ENCODE data around the gene RFX2.
"Not testable (repeated sequence)": the region's sequence is repeated elsewhere in the genome, so short reads cannot be mapped to it uniquely, and the experiment has no call there.

The RFX2 gene

GRCh38 chr19:5967571-5967970, 142.7 kb downstream of the RFX2 start:
- DNase-seq: no peak

DNA sequence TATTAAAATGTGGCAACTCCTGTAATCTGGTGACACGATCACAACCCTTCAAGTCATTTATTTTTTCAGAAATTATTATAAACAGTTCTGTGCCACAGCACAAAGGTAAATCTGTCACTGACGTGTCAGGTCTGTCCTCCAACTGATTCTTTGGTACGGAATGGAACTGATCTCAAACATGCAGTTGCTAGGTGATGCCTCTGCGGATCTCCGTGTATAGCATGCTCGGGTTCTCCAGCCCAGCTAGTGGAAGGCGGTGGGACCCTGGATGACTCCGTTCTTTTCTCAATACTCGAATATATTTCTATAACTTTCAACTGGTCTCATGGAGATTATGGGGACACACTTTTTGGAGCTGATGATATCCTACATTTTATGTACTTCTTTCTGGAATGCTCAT, 143.4 kb downstream of the RFX2 start:
- no peak for DNase-seq

DNA sequence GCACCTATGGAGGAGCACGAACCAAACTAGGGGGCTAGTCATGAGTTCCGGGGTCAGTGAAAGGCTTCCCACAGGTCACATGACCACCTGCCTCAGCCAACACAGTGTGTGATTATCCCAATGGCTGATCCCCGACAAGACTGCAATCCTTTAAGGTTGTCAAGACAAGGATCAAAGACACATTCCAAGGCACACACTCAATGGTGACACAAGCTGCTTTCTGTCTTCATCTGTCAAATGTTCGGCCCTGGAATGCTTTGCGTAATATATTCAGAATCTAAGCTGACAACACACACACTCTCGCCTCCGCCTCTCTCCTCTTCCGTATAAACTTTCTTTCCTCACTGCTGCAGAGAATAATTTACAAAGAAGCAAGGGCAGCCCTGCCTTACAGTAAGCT, 144.1 kb downstream of the RFX2 start:
- DNase-seq: no peak

DNA sequence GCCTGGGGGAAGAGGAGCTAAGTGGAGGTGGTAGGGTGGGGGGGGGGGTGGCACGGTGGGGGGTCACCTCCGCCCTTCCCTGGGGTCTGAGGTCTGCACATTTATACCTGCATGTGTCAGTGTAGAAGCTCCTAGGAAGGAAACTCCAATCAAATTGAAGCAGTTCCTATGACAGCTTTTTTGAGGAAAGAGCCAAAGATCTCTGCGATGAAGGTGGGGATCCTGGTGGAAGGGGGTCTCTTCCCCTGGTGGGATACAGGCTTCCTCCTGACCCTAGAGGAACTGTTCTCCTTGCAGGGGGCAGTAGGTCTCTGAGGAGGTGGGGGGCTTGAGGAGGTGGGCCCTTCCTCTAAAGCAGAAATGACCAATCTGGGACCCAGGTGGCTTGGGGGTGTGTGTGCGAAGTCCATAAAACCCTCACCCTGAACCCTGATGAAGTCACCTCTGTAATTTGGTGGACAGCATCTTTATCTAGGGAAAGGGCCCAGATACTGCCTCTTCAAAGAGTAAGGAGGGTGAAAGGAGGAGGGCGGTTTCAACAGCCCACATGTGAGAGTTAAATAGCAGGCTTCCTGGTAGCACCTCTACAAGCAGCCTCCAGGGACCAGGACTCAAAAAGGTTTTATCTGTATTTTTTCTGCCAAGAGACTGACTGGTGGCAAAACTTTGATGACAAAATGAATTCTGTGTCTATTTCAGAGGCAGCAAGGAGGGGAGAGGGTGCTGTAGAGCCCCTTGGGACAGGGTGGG, 145.3 kb downstream of the RFX2 start:
- DNase-seq: no peak

GRCh38 chr19:5963855-5964254, 146.4 kb downstream of the RFX2 start:
- no peak for DNase-seq

GRCh38 chr19:5963259-5963658, 147.0 kb downstream of the RFX2 start:
- DNase-seq: not testable (repeated sequence)

GRCh38 chr19:5961969-5962945, 148.0 kb downstream of the RFX2 start:
- DNase-seq: peak; percentile 97

GRCh38 chr19:5961641-5961968, 148.7 kb downstream of the RFX2 start:
- not testable (repeated sequence) for DNase-seq

- peak; percentile 75 to 78 for DNase-seq
Observed at GRCh38 chr19:5960005-5961001, 150.0 kb downstream of the RFX2 start.

DNA sequence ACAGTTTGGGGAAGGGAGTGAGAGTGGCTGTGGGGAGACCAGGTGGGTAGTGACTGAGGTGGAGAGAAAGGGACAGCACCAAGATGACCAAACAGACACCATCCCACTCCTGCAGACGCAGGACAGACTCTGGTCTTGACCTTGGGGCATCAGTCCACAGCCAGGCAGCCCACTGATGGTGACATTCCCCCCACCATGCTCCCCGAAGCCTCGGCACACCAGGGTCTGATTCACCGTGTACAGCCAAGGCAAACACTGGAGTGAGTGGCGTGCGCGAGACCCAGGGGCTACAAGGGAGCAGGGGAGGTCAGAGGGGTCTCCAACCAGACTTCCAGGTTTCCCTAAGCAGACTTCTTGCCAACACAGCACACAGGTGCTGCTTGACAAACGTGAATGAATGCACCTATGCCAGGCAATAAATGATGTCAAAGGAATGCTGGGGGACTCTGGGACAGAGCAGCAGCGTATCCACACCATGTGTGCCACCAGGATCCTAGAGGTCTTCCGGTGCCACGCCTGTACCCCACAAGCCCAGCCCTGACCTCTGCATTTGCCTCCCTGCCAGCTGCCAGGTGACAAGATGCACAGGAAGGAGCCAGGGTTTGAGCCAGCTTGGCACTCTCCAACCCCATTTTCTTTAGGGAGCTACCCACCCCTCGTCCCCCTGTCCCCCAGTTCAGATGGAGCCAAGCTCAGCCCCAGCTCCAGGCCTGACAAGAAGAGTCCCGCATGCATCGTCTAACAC, 150.9 kb downstream of the RFX2 start:
- no peak for DNase-seq

DNA sequence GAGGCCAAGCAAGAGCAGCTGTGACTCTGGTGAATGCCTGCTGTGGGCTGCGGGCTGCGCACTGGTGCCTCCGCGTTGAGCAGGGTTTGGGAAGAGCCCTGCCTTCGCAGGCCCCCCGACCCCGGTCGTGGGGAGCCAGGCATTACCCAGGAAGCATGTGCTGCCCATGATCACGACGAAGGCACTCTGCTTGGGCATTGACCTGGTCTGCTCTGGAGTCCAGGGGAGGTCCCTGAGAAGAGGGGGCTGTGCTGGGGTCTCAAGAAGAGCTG, 151.5 kb downstream of the RFX2 start:
- DNase-seq: no peak

DNA sequence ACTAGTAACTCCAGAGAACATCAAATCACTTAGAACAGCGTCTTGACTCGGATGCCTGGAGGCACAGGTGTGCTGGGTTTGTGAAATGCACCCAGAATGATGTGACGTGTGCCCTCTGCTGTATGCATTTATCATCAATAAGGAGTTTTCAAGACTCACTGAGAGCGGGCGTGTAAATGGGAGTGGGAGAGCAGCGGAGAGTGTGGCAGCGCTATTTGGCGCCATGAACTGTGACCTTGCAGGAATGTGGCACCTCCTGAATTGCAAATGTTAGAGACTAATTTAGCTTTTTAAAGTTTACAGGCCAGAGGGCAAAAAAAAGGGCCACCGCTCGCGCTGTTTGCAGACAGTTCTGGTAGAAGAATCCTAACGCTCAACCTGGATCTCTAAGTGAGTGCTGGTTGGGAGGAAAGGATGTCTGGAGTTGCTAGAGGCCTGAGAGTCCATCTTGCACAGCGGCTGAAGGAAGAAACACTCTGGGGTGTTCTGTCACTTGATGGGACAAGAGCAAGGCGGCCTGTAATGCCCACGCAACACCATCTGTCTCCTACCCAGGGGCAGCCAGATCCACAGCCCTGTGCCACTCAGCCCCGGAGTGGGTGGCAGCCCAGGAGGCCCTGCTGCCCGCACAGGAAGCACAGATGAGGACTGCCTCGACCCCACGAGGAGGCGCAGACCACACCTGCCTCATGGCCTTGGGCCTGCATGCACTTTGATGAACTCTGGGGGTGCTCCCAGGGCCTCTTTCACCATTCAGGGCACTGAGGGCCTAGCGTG, 152.0 kb downstream of the RFX2 start:
- DNase-seq: no peak

DNA sequence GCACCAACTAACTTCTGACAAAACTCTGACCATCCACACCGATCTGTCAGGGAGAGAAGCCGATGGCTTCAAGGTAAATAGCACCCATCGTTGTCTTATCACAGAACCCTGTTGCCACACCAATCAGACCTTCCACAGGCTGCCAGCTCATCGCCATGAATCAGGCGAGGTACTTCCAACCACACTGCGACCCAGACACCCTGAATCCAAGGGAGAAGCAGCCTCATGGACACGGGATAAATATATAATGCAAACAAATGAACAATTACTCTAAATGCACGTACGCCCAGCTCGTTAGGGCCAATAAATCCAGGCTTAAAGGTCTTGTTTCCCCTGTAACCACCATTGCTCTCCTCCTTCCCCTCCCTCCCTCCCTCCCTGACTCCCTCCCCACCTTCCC, 153.1 kb downstream of the RFX2 start:
- no peak for DNase-seq

- DNase-seq: no peak
Observed at GRCh38 chr19:5956728-5957127, 153.6 kb downstream of the RFX2 start.

GRCh38 chr19:5956323-5956722, 154.0 kb downstream of the RFX2 start:
- no peak for DNase-seq

GRCh38 chr19:5955636-5955935, 154.7 kb downstream of the RFX2 start:
- no peak for DNase-seq

- peak; percentile 45 to 56 for DNase-seq
Observed at GRCh38 chr19:5954293-5954692, 156.0 kb downstream of the RFX2 start.

GRCh38 chr19:5953680-5954213, 156.6 kb downstream of the RFX2 start:
- peak in 1 of 2 experiments; percentile 11 for DNase-seq

- DNase-seq: no peak
Observed at GRCh38 chr19:5953030-5953589, 157.2 kb downstream of the RFX2 start.

GRCh38 chr19:5952193-5953029, 157.9 kb downstream of the RFX2 start:
- peak in 1 of 2 experiments; percentile 28 for DNase-seq
